Aorta (tissue), 5 donors: ENCODE measurements around the gene NEK10. TPM values are rescaled to one million over a fixed set of nuclear protein-coding genes. Genes with fewer than 3 reads are reported as not detected.

Experiments
- ATAC-seq: fragments of 200-7000 bp; cut with Tn5 transposase; one replicate; pipeline ENCODE4 v1.9.1; 2022; ENCODE audit warnings: moderate library complexity; ENCODE audit not compliant: low FRiP score
- DNase-seq, 2 donors: peaks; one replicate each; pipeline ENCODE4 v3.0.0-alpha.2; 2020
- H3K27ac ChIP-seq, 2 donors: one replicate each; pipeline ENCODE4 v1.5.1; 2013; ENCODE audit warnings: low read length in 2 of 2, mild to moderate bottlenecking in 2 of 2, moderate library complexity in 2 of 2, control low read depth in 1 of 2, inconsistent platforms in 1 of 2, low read depth in 1 of 2
- H3K27me3 ChIP-seq, 2 donors: one replicate each; pipeline ENCODE4 v1.6.1; 2013; ENCODE audit warnings: control low read depth in 1 of 2, low read length in 1 of 2, mild to moderate bottlenecking in 1 of 2, moderate library complexity in 1 of 2; ENCODE audit not compliant: insufficient read depth in 2 of 2, control insufficient read depth in 1 of 2
- H3K36me3 ChIP-seq, 2 donors: one replicate each; pipeline ENCODE4 v1.6.1; 2013; ENCODE audit warnings: control low read depth in 1 of 2, low read length in 1 of 2, mild to moderate bottlenecking in 1 of 2; ENCODE audit not compliant: insufficient read depth in 2 of 2, control insufficient read depth in 1 of 2
- H3K4me1 ChIP-seq, 2 donors: one replicate each; pipeline ENCODE4 v1.6.1; 2013; ENCODE audit warnings: low read length in 2 of 2, control low read depth in 1 of 2, mild to moderate bottlenecking in 1 of 2, moderate library complexity in 1 of 2; ENCODE audit not compliant: insufficient read depth in 2 of 2, control insufficient read depth in 1 of 2
- H3K4me3 ChIP-seq, 2 donors: one replicate each; pipeline ENCODE4 v1.5.1; 2013; ENCODE audit warnings: low read length in 2 of 2, control low read depth in 1 of 2, mild to moderate bottlenecking in 1 of 2
- H3K9me3 ChIP-seq: one replicate; pipeline ENCODE4 v1.6.1; 2013; ENCODE audit warnings: mild to moderate bottlenecking, low read length; ENCODE audit not compliant: control insufficient read depth
- WGBS, 2 donors: extraction: QIAGEN DNeasy Blood & Tissue Kit; methylation state at CpG; one replicate each; pipeline ENCODE4 v1.1.7; 2013; 5-methylcytosine and 5-hydroxymethylcytosine counted together
- intact Hi-C, 2 donors: fragments of 100-400 bp; cut with DNase I; formaldehyde crosslinking; loops; one replicate each; pipeline versions ENCODE4 v1.14.2 to v1.15.0; 2022
- polyA plus RNA-seq, 2 donors: library from polyadenylated mRNA; stranded (reverse); fragments of 200-250 nt; gene quantifications; one replicate each; pipeline ENCODE4 v1.2.3, GENCODE V29; 2013
- total RNA-seq, 2 donors: library from RNA; stranded (reverse); fragmentation: NEBNext Ultra II Directional; extraction: Animal tissue kit (Norgen Biotek cat#: 25700); gene quantifications; one replicate each; pipeline ENCODE4 v1.2.1, GENCODE V29; 2021
- donor health status: healthy with polysubstance abuse.
- donor health status: Bipolar disorder and iron deficiency.
- donor health status: DM: no; HTN: no; CAD: no.
- donor health status: DM: no; HTN: no; CAD: no.
- donor health status: DM: yes; HTN: yes; CAD: no.

The NEK10 gene
- total and polyA plus RNA-seq, 4 donors: 0.08 to 3.5 (median 0.71) TPM

DNA sequence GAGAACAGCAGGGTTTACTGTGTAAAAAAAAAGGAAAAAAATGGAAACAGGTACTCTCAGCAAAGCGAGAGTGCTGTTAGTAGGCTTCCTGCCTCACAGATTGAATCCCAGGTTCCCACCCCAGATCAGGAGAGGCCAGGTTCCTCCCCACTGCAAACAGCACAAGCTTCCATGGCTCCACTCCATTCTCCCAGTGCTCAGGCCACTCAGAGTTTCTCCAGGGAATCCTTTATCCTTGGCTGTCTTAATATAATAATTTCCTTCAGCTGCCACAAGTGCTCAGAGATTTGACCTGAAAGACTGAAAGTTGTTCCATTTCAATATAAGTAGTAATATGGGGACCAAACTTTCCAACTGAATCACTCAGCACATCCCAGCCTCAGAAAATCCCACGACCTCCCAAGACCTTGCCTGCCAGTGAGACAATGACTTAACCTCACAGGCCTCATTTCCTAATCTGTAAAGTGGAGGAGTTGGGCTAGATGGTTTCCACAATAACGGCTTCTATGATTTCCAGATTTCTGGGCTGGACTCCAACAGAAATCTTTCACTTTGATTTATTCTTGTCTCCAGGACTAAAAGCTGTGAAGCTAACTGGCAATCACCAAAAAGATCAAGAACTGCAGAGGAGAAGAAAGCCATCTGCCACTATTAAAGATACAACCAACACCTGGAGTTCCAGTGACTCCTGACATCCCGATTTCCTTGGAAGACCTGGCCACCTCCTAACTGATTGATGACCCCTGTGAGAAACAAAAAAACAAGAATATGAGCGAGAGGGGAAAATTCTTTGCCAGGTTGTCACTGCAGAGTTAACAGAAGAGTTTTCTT is 289.5 kb downstream of the NEK10 start:
- WGBS, 2 donors: 51 to 59% methylated on average over 5 of the region's 5 CpGs
- intact Hi-C loops: no loop called here
- H3K27me3 ChIP-seq: no peaks in the 10 kb centered on the region
- no peak overlapping the region for H3K4me3 ChIP-seq
- H3K36me3 ChIP-seq: no peaks in the 10 kb centered on the region
- no peak overlapping the region for H3K27ac ChIP-seq
- ATAC-seq: no peak
- H3K4me1 ChIP-seq: peaks cover 0 to 2% of the 10 kb centered on the region in 2 donors
- no peak for DNase-seq
- H3K9me3 ChIP-seq: no peaks in the 10 kb centered on the region

DNA sequence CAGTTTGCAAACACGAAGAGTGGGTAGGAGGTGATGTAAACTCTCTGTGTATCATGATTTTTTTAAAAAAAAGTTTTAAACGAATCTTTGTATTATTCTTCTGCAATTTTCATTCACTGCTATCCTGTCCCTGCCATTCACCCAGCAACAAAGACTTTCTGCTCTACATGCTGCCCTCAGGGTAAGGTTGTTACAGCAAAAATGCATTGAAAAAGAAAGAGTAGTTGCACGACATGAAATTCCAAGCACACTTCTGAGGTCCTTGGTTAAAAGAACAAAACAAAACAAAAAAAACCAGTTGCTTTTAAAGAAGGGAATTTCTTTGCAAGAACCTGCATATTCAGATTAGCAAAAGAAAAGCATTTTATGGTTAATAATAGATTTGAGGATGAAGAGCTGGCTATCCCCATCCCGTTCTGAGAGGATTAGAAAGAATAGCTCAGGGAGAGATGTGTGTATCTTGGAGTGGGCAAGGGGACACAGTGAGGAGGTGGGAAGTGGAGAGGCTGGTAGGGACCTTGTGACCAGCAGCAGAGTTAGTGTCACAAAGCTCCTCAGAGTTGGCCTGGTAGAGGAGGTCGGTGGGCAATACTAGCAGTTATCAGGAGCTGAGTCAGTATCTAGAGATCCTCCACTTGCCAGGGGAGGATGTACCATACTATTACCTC is 290.8 kb downstream of the NEK10 start:
- Histone ChIP-seq H3K36me3 (no peaks in the 10 kb centered on the region), H3K27ac (no peak overlapping the region), H3K4me1 (peaks cover 0 to under 1% of the 10 kb centered on the region in 2 donors), H3K4me3 (no peak overlapping the region), H3K9me3 (no peaks in the 10 kb centered on the region), H3K27me3 (no peaks in the 10 kb centered on the region)
- DNase-seq (no peak), ATAC-seq (no peak)
- WGBS, 2 donors: 63 to 65% methylated on average over 5 of the region's 5 CpGs
- intact Hi-C loops: no loop called here

DNA sequence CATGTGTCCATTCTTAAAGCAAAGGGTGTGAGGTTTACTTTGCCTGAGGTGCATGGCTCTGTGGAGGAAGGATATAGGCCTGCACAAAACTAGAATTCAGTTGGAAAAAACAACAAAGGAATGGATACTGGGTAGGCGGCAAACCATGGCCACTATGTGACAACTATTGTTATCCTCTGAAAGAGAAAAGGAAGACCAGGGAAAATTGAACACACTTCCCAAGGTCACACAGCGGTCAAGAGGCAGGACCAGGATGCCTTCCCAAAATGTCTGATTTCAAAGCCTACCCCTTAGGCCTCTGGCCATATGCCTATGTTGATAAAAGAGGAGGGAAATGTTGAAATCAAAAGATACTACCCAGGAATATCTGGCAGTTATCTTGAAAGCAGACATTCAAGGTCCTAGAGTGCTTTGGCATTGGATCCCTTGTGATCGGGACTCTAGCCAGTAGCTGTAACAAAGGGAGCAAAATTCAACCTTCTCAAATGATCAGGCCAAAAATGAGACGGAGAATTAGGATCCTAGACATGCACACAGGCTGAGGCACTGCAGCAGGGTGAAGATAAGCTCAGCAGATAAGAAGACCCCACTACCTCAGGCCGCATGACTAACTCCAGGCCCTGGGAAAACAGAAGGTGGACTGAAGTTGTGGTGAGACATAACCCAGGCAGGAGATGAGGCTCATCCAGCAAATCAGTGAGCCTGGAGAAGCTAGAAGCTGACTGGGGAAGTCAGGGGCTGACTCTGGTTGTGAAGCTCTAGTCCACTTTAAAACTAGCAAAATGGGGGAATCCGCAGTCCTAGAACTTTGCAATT is 292.2 kb downstream of the NEK10 start:
- no peak for ATAC-seq

DNA sequence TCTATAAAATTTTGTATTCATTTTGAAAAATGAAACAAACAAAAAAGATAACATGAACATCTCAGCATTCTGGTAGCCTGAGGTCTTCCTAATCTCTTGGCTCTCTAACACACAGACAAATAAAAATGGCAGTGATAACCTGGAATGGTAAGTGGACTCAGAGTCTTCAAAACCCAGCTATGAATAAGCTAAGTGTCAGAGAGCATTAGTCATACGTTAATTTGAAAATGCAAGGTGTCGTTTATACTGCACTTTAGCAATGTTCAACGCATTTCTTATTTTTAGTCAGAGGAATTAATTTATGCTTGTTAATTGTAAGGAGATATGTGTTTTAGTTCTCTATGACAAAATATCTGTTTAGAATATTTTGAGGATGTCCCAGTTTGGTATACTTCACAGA is 294.3 kb downstream of the NEK10 start:
- no peaks in the 10 kb centered on the region for H3K4me1 ChIP-seq
- 94 to 95% methylated on average over 3 of the region's 3 CpGs for WGBS, 2 donors
- H3K4me3 ChIP-seq: no peak overlapping the region
- ATAC-seq: no peak
- intact Hi-C loops: no loop called here
- no peak overlapping the region for H3K27ac ChIP-seq
- H3K9me3 ChIP-seq: no peaks in the 10 kb centered on the region
- no peak for DNase-seq
- no peaks in the 10 kb centered on the region for H3K36me3 ChIP-seq
- H3K27me3 ChIP-seq: no peaks in the 10 kb centered on the region

More for the DNA sequence above, 292.2 kb downstream of the NEK10 start:
- Histone ChIP-seq H3K4me3 (no peak overlapping the region), H3K27ac (no peak overlapping the region), H3K36me3 (no peaks in the 10 kb centered on the region), H3K4me1 (no peaks in the 10 kb centered on the region), H3K9me3 (no peaks in the 10 kb centered on the region), H3K27me3 (no peaks in the 10 kb centered on the region)
- no peak for DNase-seq
- intact Hi-C loops: no loop called here
- WGBS, 2 donors: 82 to 83% methylated on average over 6 of the region's 6 CpGs

DNA sequence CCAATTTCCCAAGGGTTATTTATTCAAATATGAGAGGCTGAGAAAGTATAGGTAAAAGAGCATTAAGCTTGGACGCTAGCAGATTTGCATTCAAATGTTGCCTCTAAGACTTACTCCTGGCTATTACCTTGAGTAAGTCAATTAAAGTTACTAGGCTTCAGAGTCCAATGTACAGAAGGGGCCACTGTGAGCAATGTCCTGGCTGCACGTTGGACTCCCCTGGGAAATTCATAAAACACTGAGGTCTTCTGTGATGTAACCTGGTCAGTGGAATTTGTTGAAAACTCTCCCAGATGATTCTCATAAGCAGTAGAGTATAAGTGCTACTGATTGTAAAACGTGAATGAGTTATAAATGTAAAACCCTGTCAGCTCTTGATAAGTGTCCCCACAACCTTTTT is 295.3 kb downstream of the NEK10 start:
- WGBS, 2 donors: 86 to 87% methylated on average over 3 of the region's 3 CpGs
- Histone ChIP-seq H3K27me3 (no peaks in the 10 kb centered on the region), H3K9me3 (no peaks in the 10 kb centered on the region), H3K4me3 (no peak overlapping the region), H3K27ac (no peak overlapping the region), H3K36me3 (no peaks in the 10 kb centered on the region), H3K4me1 (no peaks in the 10 kb centered on the region)
- no peak for DNase-seq
- intact Hi-C loops: no loop called here
- ATAC-seq: no peak

DNA sequence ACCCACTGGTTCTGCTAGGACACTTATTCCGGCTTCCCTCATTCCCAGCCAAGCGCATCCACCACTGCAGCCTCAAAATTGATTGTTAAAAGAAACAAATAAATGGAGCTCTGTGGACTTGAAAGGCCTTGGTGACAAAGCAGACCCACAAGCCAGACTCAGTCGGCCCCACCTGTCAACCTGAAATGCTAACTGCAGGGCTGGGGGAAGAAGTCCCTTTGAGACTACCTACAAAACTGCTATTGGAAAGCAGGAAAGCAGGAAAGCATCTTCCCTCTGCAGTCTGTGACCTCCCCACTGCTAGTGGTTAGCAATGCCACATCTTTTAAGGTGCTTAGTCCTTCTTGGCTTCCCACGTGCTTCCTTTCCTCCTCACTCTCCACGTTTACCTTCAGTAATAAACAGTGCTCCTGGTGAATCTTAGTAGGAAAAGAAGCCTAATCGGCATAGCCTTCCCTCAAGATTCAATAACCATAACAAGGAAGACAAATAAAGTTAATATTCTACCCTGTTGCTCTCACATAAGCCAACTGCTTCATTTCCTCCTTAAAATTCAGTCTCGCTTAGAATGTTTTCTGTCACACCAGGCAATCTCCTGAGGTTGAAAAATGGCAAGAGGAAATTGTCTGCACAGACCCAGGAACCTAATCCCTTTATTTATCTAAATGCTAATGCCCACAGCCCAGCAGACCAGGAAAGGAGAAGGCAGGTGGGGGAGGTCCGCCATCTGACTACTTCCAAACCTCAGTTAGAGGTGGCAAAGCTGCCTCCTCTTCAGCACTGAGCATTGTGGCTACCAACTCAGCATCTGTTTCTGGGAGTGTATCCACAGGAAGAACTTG is 296.2 kb downstream of the NEK10 start:
- intact Hi-C loops: no loop called here
- DNase-seq: no peak
- 80 to 83% methylated on average over 8 of the region's 8 CpGs for WGBS, 2 donors
- Histone ChIP-seq H3K4me3 (no peak overlapping the region), H3K27me3 (no peaks in the 10 kb centered on the region), H3K27ac (no peak overlapping the region), H3K4me1 (no peaks in the 10 kb centered on the region), H3K9me3 (no peaks in the 10 kb centered on the region), H3K36me3 (no peaks in the 10 kb centered on the region)
- no peak for ATAC-seq

DNA sequence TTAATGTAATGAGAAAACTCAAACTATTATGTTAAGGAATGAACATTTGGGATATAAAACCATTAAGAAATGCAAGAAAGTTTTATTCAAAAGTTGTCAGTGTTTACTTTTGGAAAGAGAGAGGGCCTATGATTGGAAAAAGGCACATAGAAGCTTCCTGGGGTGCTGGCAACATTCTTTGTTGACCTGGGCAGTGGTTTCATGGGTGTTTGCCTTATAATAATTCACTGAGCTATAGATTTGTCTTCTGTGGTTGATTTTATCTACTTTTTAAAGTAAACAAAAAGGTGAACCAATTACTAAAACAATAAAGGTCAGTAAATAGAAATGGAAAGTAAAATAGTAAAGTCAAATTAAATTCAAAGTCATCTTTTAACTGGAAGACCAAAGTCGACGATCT is 308.8 kb downstream of the NEK10 start:
- no peaks in the 10 kb centered on the region for H3K4me1 ChIP-seq
- H3K27me3 ChIP-seq: no peaks in the 10 kb centered on the region
- H3K9me3 ChIP-seq: no peaks in the 10 kb centered on the region
- WGBS, 2 donors: 80 to 91% methylated on average over 2 of the region's 2 CpGs
- ATAC-seq (no peak), DNase-seq (no peak)
- no peaks in the 10 kb centered on the region for H3K36me3 ChIP-seq
- no peak overlapping the region for H3K4me3 ChIP-seq
- intact Hi-C loops: no loop called here
- H3K27ac ChIP-seq: no peak overlapping the region
